H1 (cell line): ENCODE measurements around the gene POLR1B. TPM values are rescaled to one million over a fixed set of nuclear protein-coding genes. Genes with fewer than 3 reads are reported as not detected.

ENCODE experiments used
- CTCF ChIA-PET: fragments of 300-600 bp; sonication (Branson Sonifier 250); formaldehyde crosslinking; loops from one replicate; lab custom pipeline; 2021; ENCODE audit not compliant: partially characterized antibody; lab: Charles Lee
- POLR2A ChIA-PET: fragments of 300-600 bp; sonication (Branson Sonifier 250); formaldehyde crosslinking; loops from one replicate; lab custom pipeline; 2021; ENCODE audit warnings: inconsistent platforms; ENCODE audit not compliant: partially characterized antibody; lab: Charles Lee
- DNase-seq, 2 experiments: peaks; one replicate each; pipeline versions ENCODE4 v3.0.0 to v3.0.0-alpha.2; 2010 to 2022; ENCODE audit warnings: low spot score in 2 of 2, low read depth in 1 of 2, mixed read lengths in 1 of 2
- FAIRE-seq: peaks from 2 replicates; lab custom pipeline; 2011; peaks lifted over from hg19 to GRCh38; lab: Jason Lieb, UNC
- H2AFZ ChIP-seq: 2 replicates; pipeline ENCODE4 v1.8.1; 2012; ENCODE audit warnings: low read length, inconsistent platforms
- H2AK5ac ChIP-seq: 2 replicates; pipeline ENCODE4 v1.6.1; 2013; ENCODE audit warnings: low read depth, low read length
- H2BK120ac ChIP-seq: replicated peaks from 2 replicates; pipeline ENCODE3; 2013; ENCODE audit warnings: low read depth, low read length, inconsistent platforms
- H2BK12ac ChIP-seq: 2 replicates; pipeline ENCODE4 v1.6.1; 2013; ENCODE audit warnings: low read depth, low read length
- H2BK15ac ChIP-seq: 2 replicates; pipeline ENCODE4 v1.6.1; 2013; ENCODE audit warnings: low read length
- H2BK20ac ChIP-seq: 2 replicates; pipeline ENCODE4 v1.6.1; 2013; ENCODE audit warnings: low read length
- H2BK5ac ChIP-seq: 2 replicates; pipeline ENCODE4 v1.6.1; 2013; ENCODE audit warnings: low read depth, low read length
- H3K14ac ChIP-seq: 2 replicates; pipeline ENCODE4 v1.6.1; 2013; ENCODE audit warnings: inconsistent platforms; ENCODE audit not compliant: insufficient read length
- H3K18ac ChIP-seq: 2 replicates; pipeline ENCODE4 v1.6.1; 2013; ENCODE audit warnings: low read length; ENCODE audit errors: extremely low read depth
- H3K23ac ChIP-seq: 2 replicates; pipeline ENCODE4 v1.6.1; 2013; ENCODE audit warnings: inconsistent platforms; ENCODE audit not compliant: insufficient read length
- H3K23me2 ChIP-seq: 2 replicates; pipeline ENCODE4 v1.6.1; 2013; ENCODE audit warnings: low read depth, low read length
- H3K27ac ChIP-seq: 2 replicates; pipeline ENCODE4 v1.6.1; 2011; ENCODE audit warnings: low read depth, low read length, inconsistent platforms
- H3K27me3 ChIP-seq, 4 experiments: replicated peaks in 1 of 4; 1 replicate in 1 of 4; 2 replicates in 3 of 4; pipeline versions ENCODE4 v1.6.1 to v1.8.1; 2011 to 2013; ENCODE audit warnings: low read length in 3 of 4, mild to moderate bottlenecking in 3 of 4, inconsistent platforms in 2 of 4, mixed read lengths in 2 of 4, moderate library complexity in 1 of 4; ENCODE audit not compliant: control insufficient read depth in 3 of 4, insufficient read depth in 3 of 4; ENCODE audit errors: extremely low read depth in 1 of 4
- H3K36me3 ChIP-seq, 4 experiments: 2 replicates each; pipeline versions ENCODE4 v1.6.1 to v1.8.1; 2011 to 2013; ENCODE audit warnings: mild to moderate bottlenecking in 4 of 4, low read length in 3 of 4, moderate library complexity in 2 of 4, control low read depth in 1 of 4, inconsistent platforms in 1 of 4; ENCODE audit not compliant: insufficient read depth in 4 of 4, control insufficient read depth in 2 of 4
- H3K4ac ChIP-seq: replicated peaks from 2 replicates; pipeline ENCODE3; 2013; ENCODE audit warnings: low read length, low read depth, mixed read lengths, inconsistent platforms; ENCODE audit not compliant: insufficient read length
- H3K4me1 ChIP-seq, 4 experiments: replicated peaks in 1 of 4; 1 replicate in 1 of 4; 2 replicates in 3 of 4; pipeline versions ENCODE4 v1.6.1 to v1.8.1; 2011 to 2013; ENCODE audit warnings: low read length in 3 of 4, inconsistent platforms in 2 of 4, mixed read lengths in 1 of 4; ENCODE audit not compliant: insufficient read depth in 4 of 4, control insufficient read depth in 3 of 4
- H3K4me2 ChIP-seq, 2 experiments: 2 replicates each; pipeline versions ENCODE4 v1.6.1 to v1.8.1; 2011 to 2013; ENCODE audit warnings: low read depth in 2 of 2, low read length in 2 of 2, control low read depth in 1 of 2, inconsistent platforms in 1 of 2, mild to moderate bottlenecking in 1 of 2; ENCODE audit not compliant: insufficient read depth in 1 of 2
- H3K4me3 ChIP-seq, 4 experiments: fragments of 200-600, 300-600 bp in 1 of 4; sonication (generic), shearing (Covaris generic), sonication (Bioruptor Twin) in 1 of 4; 2 replicates each; pipeline versions ENCODE4 v1.5.1 to v1.8.1; 2011 to 2016; ENCODE audit warnings: low read length in 4 of 4, low read depth in 3 of 4, control low read depth in 2 of 4, inconsistent platforms in 2 of 4, mild to moderate bottlenecking in 2 of 4, mixed read lengths in 1 of 4, moderate library complexity in 1 of 4; ENCODE audit not compliant: insufficient read depth in 2 of 4; ENCODE audit errors: extremely low read depth in 1 of 4
- H3K56ac ChIP-seq: replicated peaks from 2 replicates; pipeline ENCODE3; 2013; ENCODE audit warnings: low read depth, mild to moderate bottlenecking, mixed read lengths, low read length, inconsistent platforms; ENCODE audit not compliant: insufficient read length
- H3K79me1 ChIP-seq: 2 replicates; pipeline ENCODE4 v1.6.1; 2013; ENCODE audit warnings: low read depth, low read length, control low read depth
- H3K79me2 ChIP-seq, 2 experiments: 2 replicates each; pipeline versions ENCODE4 v1.6.1 to v1.8.1; 2012 to 2013; ENCODE audit warnings: low read length in 2 of 2, mild to moderate bottlenecking in 2 of 2, inconsistent platforms in 1 of 2; ENCODE audit not compliant: insufficient read depth in 2 of 2, control insufficient read depth in 1 of 2
- H3K9ac ChIP-seq, 4 experiments: replicated peaks in 1 of 4; 1 replicate in 1 of 4; 2 replicates in 3 of 4; pipeline versions ENCODE4 v1.6.1 to v1.8.1; 2011 to 2013; ENCODE audit warnings: low read depth in 3 of 4, low read length in 3 of 4, control low read depth in 2 of 4, mild to moderate bottlenecking in 2 of 4, moderate library complexity in 2 of 4, inconsistent platforms in 1 of 4; ENCODE audit errors: extremely low read depth in 1 of 4
- H3K9me3 ChIP-seq, 2 experiments: 2 replicates each; pipeline versions ENCODE4 v1.6.1 to v1.8.1; 2012 to 2013; ENCODE audit warnings: mild to moderate bottlenecking in 2 of 2, moderate library complexity in 2 of 2, control low read depth in 1 of 2, inconsistent platforms in 1 of 2, low read depth in 1 of 2, low read length in 1 of 2, mixed read lengths in 1 of 2; ENCODE audit not compliant: insufficient read depth in 2 of 2
- H4K20me1 ChIP-seq, 2 experiments: replicated peaks in 1 of 2; 2 replicates each; pipeline versions ENCODE3 to v1.8.1; 2011 to 2013; ENCODE audit warnings: inconsistent platforms in 2 of 2, low read length in 2 of 2, mild to moderate bottlenecking in 1 of 2; ENCODE audit not compliant: insufficient read depth in 2 of 2, control insufficient read depth in 1 of 2
- H4K5ac ChIP-seq: 2 replicates; pipeline ENCODE4 v1.6.1; 2013; ENCODE audit warnings: low read length, low read depth, mixed read lengths, inconsistent platforms; ENCODE audit not compliant: insufficient read length
- H4K8ac ChIP-seq: 2 replicates; pipeline ENCODE4 v1.8.0; 2013; ENCODE audit warnings: mild to moderate bottlenecking, moderate library complexity, low read length, inconsistent platforms; ENCODE audit not compliant: insufficient read depth; ENCODE audit errors: extremely low read depth
- H4K91ac ChIP-seq: replicated peaks from 2 replicates; pipeline ENCODE3; 2013; ENCODE audit warnings: low read length, mixed read lengths, inconsistent platforms; ENCODE audit not compliant: insufficient read length
- BRCA1 ChIP-seq: IDR thresholded peaks from 2 replicates; pipeline ENCODE4 v1.6.1; 2012; ENCODE audit warnings: low read depth, low read length, improper control_type of control experiment
- CEBPB ChIP-seq: IDR thresholded peaks from 2 replicates; pipeline ENCODE4 v1.6.1; 2012; ENCODE audit warnings: low read depth, low read length
- EGR1 ChIP-seq: IDR thresholded peaks from 2 replicates; pipeline ENCODE4 v1.6.1; 2011; ENCODE audit warnings: low read depth, low read length, borderline replicate concordance
- GABPA ChIP-seq: IDR thresholded peaks from 2 replicates; pipeline ENCODE4 v1.6.1; 2011; ENCODE audit warnings: mild to moderate bottlenecking, low read length, moderate library complexity, borderline replicate concordance; ENCODE audit not compliant: insufficient read depth
- JUN ChIP-seq: IDR thresholded peaks from 2 replicates; pipeline ENCODE4 v1.6.1; 2011; ENCODE audit warnings: low read depth, mild to moderate bottlenecking, improper control_type of control experiment, low read length
- JUND ChIP-seq: IDR thresholded peaks from 2 replicates; pipeline ENCODE4 v1.6.1; 2011; ENCODE audit warnings: mild to moderate bottlenecking, improper control_type of control experiment, low read length
- KDM1A ChIP-seq: fragments of 200-600, 300-600 bp; sonication (generic); IDR thresholded peaks from 2 replicates; pipeline ENCODE4 v1.7.1; 2016; ENCODE audit warnings: mild to moderate bottlenecking, low read length, borderline replicate concordance
- POU5F1 ChIP-seq: IDR thresholded peaks from 2 replicates; pipeline ENCODE4 v1.6.1; 2011; ENCODE audit warnings: low read depth, mild to moderate bottlenecking, low read length, moderate library complexity
- SAP30 ChIP-seq: fragments of 300-600 bp; sonication (generic); IDR thresholded peaks from 2 replicates; pipeline ENCODE4 v1.7.1; 2012; ENCODE audit warnings: low read length, moderate library complexity, mild to moderate bottlenecking, inconsistent platforms; ENCODE audit not compliant: insufficient read depth, insufficient replicate concordance
- SUZ12 ChIP-seq: fragments of 200-600 bp; sonication (generic); IDR thresholded peaks from 2 replicates; pipeline ENCODE4 v1.6.1; 2012; ENCODE audit warnings: mild to moderate bottlenecking, inconsistent platforms, low read length, moderate library complexity, mixed read lengths
- TAF7 ChIP-seq: optimal IDR thresholded peaks from 2 replicates; pipeline ENCODE3; 2011; ENCODE audit warnings: low read depth, mild to moderate bottlenecking, inconsistent platforms, low read length, moderate library complexity, borderline replicate concordance
- TBP ChIP-seq: IDR thresholded peaks from 2 replicates; pipeline ENCODE4 v1.6.1; 2011; ENCODE audit warnings: low read depth, low read length, improper control_type of control experiment
- TCF12 ChIP-seq: IDR thresholded peaks from 2 replicates; pipeline ENCODE4 v1.6.1; 2011; ENCODE audit warnings: low read depth, mild to moderate bottlenecking, low read length
- YY1 ChIP-seq: IDR thresholded peaks from 2 replicates; pipeline ENCODE4 v1.6.1; 2011; ENCODE audit warnings: low read depth, mild to moderate bottlenecking, low read length
- WGBS, 2 experiments: shearing (Covaris generic) in 1 of 2; methylation state at CpG; one replicate each; pipeline versions ENCODE4 v1.1.6 to v1.1.7; 2013 to 2015; ENCODE audit warnings: low lambda C conversion rate in 2 of 2, mixed read lengths in 2 of 2, inconsistent platforms in 1 of 2, low coverage in 1 of 2, missing lambda C conversion rate in 1 of 2; ENCODE audit not compliant: insufficient replicate concordance in 2 of 2, insufficient coverage in 1 of 2, insufficient read length in 1 of 2; ENCODE audit errors: extremely low coverage in 1 of 2, missing lambda C conversion rate in 1 of 2; 5-methylcytosine and 5-hydroxymethylcytosine counted together
- polyA plus RNA-seq, 7 experiments: library from polyadenylated mRNA; depleted of rRNA in 3 of 7; stranded (reverse) in 5 of 7; unstranded in 2 of 7; fragments of >200 nt in 5 of 7; fragments of 200-250 nt in 2 of 7; gene quantifications; 1 replicate in 5 of 7; 2 replicates in 1 of 7; 4 replicates in 1 of 7; pipeline versions ENCODE4 v1.2.1 to v1.2.3, GENCODE V29; 2011 to 2013; ENCODE audit warnings: missing spikeins in 2 of 7, mixed read lengths in 2 of 7
- total RNA-seq: library from RNA; stranded (reverse); fragmentation: NEBNext Ultra II Directional; extraction: Animal tissue kit (Norgen Biotek cat#: 25700); gene quantifications from 2 replicates; pipeline ENCODE4 v1.2.1, GENCODE V29; 2021

The POLR1B gene
- total and polyA plus RNA-seq, 2 of the 8 experiments (the other 6 are each of a cell fraction or from before 2014, with no cell fraction given): 24.3 to 69.4 TPM

DNA sequence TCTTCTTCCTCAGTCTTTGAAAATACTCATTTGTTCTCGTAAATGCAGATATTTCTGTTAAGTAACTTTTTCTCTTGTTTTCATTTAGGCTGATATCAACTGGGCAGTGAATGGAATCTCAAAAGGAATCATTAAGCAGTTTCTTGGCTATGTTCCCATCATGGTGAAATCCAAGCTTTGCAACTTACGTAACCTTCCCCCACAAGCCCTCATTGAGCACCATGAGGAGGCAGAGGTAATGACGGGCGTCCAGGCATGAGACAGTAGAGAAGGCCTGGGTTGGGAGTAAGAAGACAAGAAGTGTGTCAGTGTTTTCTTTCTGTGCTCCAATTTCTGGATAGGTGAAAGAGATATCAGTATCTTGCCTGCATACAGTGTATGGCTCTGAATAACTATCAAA, 5.1 kb downstream of the POLR1B start:
- H3K27ac ChIP-seq: no peak overlapping the region
- no peak overlapping the region for H2AK5ac ChIP-seq
- no peak overlapping the region for H3K18ac ChIP-seq
- H4K5ac ChIP-seq: no peak overlapping the region
- H4K8ac ChIP-seq: no peak overlapping the region
- H3K27me3 ChIP-seq: no peaks in the 10 kb centered on the region; a peak in 1 of 7 replicates
- 97% methylated on average over 4 of the region's 4 CpGs; no CpG with 5 or more reads in 1 of the 2 experiments for WGBS, 2 experiments
- no peak for FAIRE-seq
- no peak overlapping the region for H2BK15ac ChIP-seq
- no peak overlapping the region for H3K4me2 ChIP-seq
- H2AFZ ChIP-seq: no peak overlapping the region
- H2BK20ac ChIP-seq: no peak overlapping the region
- no peak overlapping the region for H3K23ac ChIP-seq
- peaks cover 6% of the 10 kb centered on the region for H3K23me2 ChIP-seq
- H2BK120ac ChIP-seq: no peak overlapping the region
- no peak overlapping the region for H3K4ac ChIP-seq
- H3K79me2 ChIP-seq: peaks cover 15 to 52% of the 10 kb centered on the region in 2 experiments
- H4K20me1 ChIP-seq: peaks cover 4 to 5% of the 10 kb centered on the region in 2 experiments
- H3K9me3 ChIP-seq: no peaks in the 10 kb centered on the region
- H3K9ac ChIP-seq: no peak overlapping the region
- no peak overlapping the region for H3K4me3 ChIP-seq
- peaks cover 0 to 5% (median 3%) of the 10 kb centered on the region in 4 experiments; a peak in 2 of 7 replicates for H3K4me1 ChIP-seq
- peaks cover 15 to 59% (median 47%) of the 10 kb centered on the region in 4 experiments for H3K36me3 ChIP-seq
- H3K56ac ChIP-seq: no peak overlapping the region
- no peaks in the 10 kb centered on the region; the same call in 1 of the 2 replicates for H3K79me1 ChIP-seq
- ChIA-PET CTCF (no interaction called here), POLR2A (no interaction called here)
- no peak for DNase-seq
- H4K91ac ChIP-seq: no peak overlapping the region
- no peak overlapping the region for H2BK5ac ChIP-seq
- no peak overlapping the region for H3K14ac ChIP-seq
- no peak overlapping the region for H2BK12ac ChIP-seq
- no peak for TF ChIP-seq POU5F1
- TF ChIP-seq TBP: no peak
- TF ChIP-seq BRCA1: no peak
- no peak for TF ChIP-seq TAF7
- TF ChIP-seq CEBPB: no peak
- TF ChIP-seq SUZ12: no peak
- TF ChIP-seq EGR1: no peak
- no peak for TF ChIP-seq JUND
- TF ChIP-seq YY1: no peak
- no peak for TF ChIP-seq JUN
- TF ChIP-seq SAP30: no peak
- TF ChIP-seq GABPA: no peak
- no peak for TF ChIP-seq KDM1A
- no peak for TF ChIP-seq TCF12
